Thoracic aorta (tissue), 2 donors: ENCODE data around the gene DELE1. TPM values are rescaled to one million over a fixed set of nuclear protein-coding genes. Genes with fewer than 3 reads are reported as not detected.
A peak's percentile ranks its signal among the peaks of the same experiment; 100 is the strongest.

ENCODE experiments used
- ATAC-seq: fragments of 150-250 bp; one replicate; pipeline ENCODE4 v1.8.0; 2017; ENCODE audit warnings: low read depth; ENCODE audit not compliant: insufficient number of reproducible peaks, low FRiP score
- DNase-seq: peaks from one replicate; pipeline ENCODE4 v3.0.0-alpha.2; 2020; ENCODE audit warnings: low spot score
- H3K27ac ChIP-seq, 2 donors: fragments of 200-600 bp; sonication (generic); 1 replicate in 1 of 2; 2 replicates in 1 of 2; pipeline ENCODE4 v1.5.1; 2016; ENCODE audit warnings: mild to moderate bottlenecking in 2 of 2, moderate library complexity in 2 of 2
- H3K27me3 ChIP-seq: fragments of 200-600 bp; sonication (generic); replicated peaks from 2 replicates; pipeline ENCODE4 v1.6.0; 2016; ENCODE audit warnings: mild to moderate bottlenecking; ENCODE audit not compliant: insufficient read depth
- H3K36me3 ChIP-seq: fragments of 200-600 bp; sonication (generic); one replicate; pipeline ENCODE4 v1.5.1; 2016
- H3K4me1 ChIP-seq, 2 donors: fragments of 200-600 bp; sonication (generic); 1 replicate in 1 of 2; 2 replicates in 1 of 2; pipeline versions ENCODE4 v1.5.1 to v1.6.0; 2016; ENCODE audit warnings: low read depth in 2 of 2, mild to moderate bottlenecking in 1 of 2; ENCODE audit not compliant: control insufficient read depth in 1 of 2
- H3K4me3 ChIP-seq: fragments of 200-600 bp; sonication (generic); 2 replicates; pipeline ENCODE4 v1.5.1; 2016; ENCODE audit warnings: mild to moderate bottlenecking
- H3K9me3 ChIP-seq: fragments of 200-600 bp; sonication (generic); 2 replicates; pipeline ENCODE4 v1.5.1; 2016
- CTCF ChIP-seq: fragments of 200-600 bp; sonication (generic); IDR thresholded peaks from one replicate; pipeline ENCODE4 v1.5.1; 2019; ENCODE audit warnings: antibody characterized with exemption
- total RNA-seq, 2 donors: library from RNA; depleted of rRNA; stranded (reverse); fragments of >200 nt; gene quantifications; one replicate each; pipeline versions ENCODE4 v1.1.0 to v1.2.3, GENCODE V29; 2016

Gene DELE1
- total RNA-seq, 2 donors from 2014 or later = 82.5 to 108 TPM

DNA sequence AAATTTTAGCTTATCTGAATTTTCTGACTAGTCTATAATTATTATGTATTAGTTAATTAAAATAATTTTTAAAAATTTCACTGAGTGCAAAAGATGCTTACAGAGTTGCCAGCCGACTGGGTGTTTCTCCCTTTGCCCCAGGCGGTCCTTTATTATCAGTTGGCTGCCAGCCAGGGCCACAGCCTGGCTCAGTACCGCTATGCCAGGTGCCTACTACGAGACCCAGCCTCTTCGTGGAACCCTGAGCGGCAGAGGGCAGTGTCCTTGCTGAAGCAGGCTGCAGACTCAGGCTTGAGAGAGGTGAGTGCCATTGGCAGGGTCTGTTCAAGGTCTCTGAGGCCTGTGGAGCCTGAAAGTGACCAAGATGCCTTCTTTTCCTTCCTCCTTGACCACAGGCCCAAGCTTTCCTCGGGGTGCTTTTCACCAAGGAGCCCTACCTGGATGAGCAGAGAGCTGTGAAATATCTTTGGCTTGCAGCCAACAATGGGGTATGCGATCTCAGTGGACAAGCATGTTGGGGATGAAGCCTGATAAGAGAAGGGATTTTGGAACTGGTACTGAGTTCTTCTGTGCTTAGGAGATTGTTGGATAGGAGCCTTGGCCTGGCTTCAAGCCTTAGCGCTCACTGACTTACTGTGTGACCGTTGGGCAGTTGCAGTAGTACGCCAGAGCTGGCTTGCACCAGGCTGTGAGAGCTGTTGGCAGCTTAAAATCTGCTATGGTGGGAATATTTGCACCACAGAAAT lies 10.6 kb downstream of the DELE1 start:
- Histone ChIP-seq H3K27ac (peak overlapping the region; percentile 76 to 78), H3K4me1 (peaks cover 13 to 41% of the 10 kb centered on the region in 2 donors), H3K9me3 (no peaks in the 10 kb centered on the region), H3K27me3 (no peaks in the 10 kb centered on the region), H3K36me3 (peaks cover 51% of the 10 kb centered on the region), H3K4me3 (no peak overlapping the region)
- ATAC-seq = peak; percentile 58
- peak; percentile 63 for DNase-seq
- no peak for TF ChIP-seq CTCF

- Histone ChIP-seq H3K27me3 (no peaks in the 10 kb centered on the region), H3K4me1 (peaks cover 12 to 34% of the 10 kb centered on the region in 2 donors), H3K4me3 (no peak overlapping the region), H3K36me3 (peaks cover 52% of the 10 kb centered on the region), H3K27ac (peak overlapping the region in 1 of 2 donors; percentile 78), H3K9me3 (no peaks in the 10 kb centered on the region)
- no peak for DNase-seq
- no peak for ATAC-seq
- no peak for TF ChIP-seq CTCF
Measured at GRCh38 chr5:141935538-141935937, 11.9 kb downstream of the DELE1 start.

DNA sequence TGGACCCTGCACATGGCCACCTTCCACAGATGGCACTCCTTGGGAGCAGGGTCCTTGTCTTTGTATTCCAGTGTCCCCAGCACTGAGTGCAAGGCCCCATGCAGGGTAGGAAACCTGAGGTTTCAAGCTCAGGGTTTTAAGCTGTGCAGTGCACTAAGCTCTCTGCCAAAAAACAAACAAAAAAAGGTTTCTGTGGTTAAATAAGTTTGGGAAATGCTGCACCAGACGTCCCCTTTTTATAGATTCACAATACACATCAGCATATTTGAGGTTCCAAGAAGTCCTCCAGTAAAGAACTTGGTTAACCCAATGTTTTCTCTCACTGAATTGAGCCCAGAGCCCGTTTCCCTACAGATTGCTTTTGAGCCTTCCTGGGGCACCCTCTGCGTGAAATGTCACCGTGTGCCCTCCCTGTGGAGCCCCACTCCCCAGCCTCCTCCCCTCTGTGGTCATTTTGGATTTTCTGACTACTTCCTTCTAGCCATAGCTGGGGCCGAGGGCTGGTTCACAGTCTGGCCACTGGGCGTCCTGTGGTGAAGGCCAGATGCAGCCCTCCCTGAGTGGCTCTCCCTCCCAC lies 17.1 kb downstream of the DELE1 start:
- DNase-seq = no peak
- peaks cover 29% of the 10 kb centered on the region for H3K36me3 ChIP-seq
- peak overlapping the region; percentile 85 to 92 for H3K27ac ChIP-seq

DNA sequence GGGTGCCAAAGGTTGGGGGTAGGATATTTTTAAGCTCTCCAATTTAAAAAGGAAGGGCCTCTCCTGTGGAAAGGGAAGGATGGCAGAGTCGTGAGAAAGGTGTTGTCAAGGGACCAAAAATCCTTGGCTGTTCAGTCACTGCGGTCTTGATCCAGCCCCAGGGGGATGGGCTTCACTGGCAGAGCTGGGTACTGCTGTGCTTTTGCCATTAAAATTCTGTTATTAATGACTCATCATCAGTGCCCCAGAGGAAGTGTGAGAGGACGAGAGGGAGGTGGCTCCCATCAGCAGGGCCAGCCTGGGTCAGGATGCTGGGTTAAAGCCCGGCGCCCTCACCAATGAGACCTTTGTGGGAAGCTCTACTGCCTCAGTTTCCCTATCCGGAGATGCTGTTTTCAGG lies 17.6 kb downstream of the DELE1 start:
- Histone ChIP-seq H3K36me3 (peaks cover 27% of the 10 kb centered on the region), H3K4me3 (peak overlapping the region; percentile 6), H3K27ac (peak overlapping the region; percentile 85 to 92), H3K27me3 (no peaks in the 10 kb centered on the region), H3K9me3 (no peaks in the 10 kb centered on the region), H3K4me1 (peaks cover 14 to 28% of the 10 kb centered on the region in 2 donors)
- no peak for TF ChIP-seq CTCF
- peak; percentile 78 for ATAC-seq
- DNase-seq = peak; percentile 25

More for the DNA sequence above, 17.1 kb downstream of the DELE1 start:
- Histone ChIP-seq H3K4me3 (peak overlapping the region; percentile 6), H3K9me3 (no peaks in the 10 kb centered on the region), H3K4me1 (peaks cover 14 to 30% of the 10 kb centered on the region in 2 donors), H3K27me3 (no peaks in the 10 kb centered on the region)
- peak; percentile 13 for ATAC-seq
- peak; percentile 45 for TF ChIP-seq CTCF

DNA sequence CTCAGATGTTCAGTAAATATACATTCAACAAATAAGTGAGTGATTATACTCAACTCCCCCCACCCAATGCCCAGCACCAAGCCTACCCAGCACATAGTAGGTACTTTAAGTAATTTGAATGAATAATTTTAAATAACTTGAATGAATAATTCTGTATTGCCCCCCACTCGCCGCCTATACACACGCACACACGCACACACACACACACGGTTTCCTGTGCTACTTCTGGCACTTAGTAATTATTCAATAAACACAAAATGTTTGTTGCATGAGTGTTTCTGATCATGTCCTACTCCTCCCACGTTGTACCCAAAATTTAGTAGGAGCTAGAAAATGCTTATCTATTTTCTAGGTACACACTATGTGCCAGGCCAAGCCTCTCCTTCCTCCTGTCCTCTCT lies 18.1 kb downstream of the DELE1 start:
- Histone ChIP-seq H3K27me3 (no peaks in the 10 kb centered on the region), H3K36me3 (peaks cover 22% of the 10 kb centered on the region), H3K4me3 (no peak overlapping the region), H3K4me1 (peaks cover 14 to 28% of the 10 kb centered on the region in 2 donors), H3K27ac (peak overlapping the region; percentile 85 to 92), H3K9me3 (no peaks in the 10 kb centered on the region)
- ATAC-seq = no peak
- no peak for TF ChIP-seq CTCF
- DNase-seq = no peak
